Endodermal cell (in vitro differentiated cells): Measurements from ENCODE around the gene DPY30. TPM values are rescaled to one million over a fixed set of nuclear protein-coding genes. Genes with fewer than 3 reads are reported as not detected.
"Not testable (repeated sequence)": the region's sequence is repeated elsewhere in the genome, so short reads cannot be mapped to it uniquely, and the experiment has no call there.

ENCODE experiments used
- DNase-seq: peaks from one replicate; pipeline ENCODE4 v3.0.0-alpha.2; 2017
- H3K27ac ChIP-seq: 2 replicates; pipeline ENCODE4 v1.5.1; 2013; ENCODE audit warnings: mild to moderate bottlenecking, low read depth, low read length, moderate library complexity
- H3K27me3 ChIP-seq: 2 replicates; pipeline ENCODE4 v1.6.1; 2013; ENCODE audit warnings: mild to moderate bottlenecking, low read length, moderate library complexity; ENCODE audit not compliant: insufficient read depth, control insufficient read depth, poor library complexity, severe bottlenecking
- H3K36me3 ChIP-seq: 2 replicates; pipeline ENCODE4 v1.7.0; 2013; ENCODE audit warnings: mild to moderate bottlenecking, low read length, moderate library complexity; ENCODE audit not compliant: control insufficient read depth, insufficient read depth
- H3K4me1 ChIP-seq: one replicate; pipeline ENCODE4 v1.7.0; 2013; ENCODE audit warnings: low read length; ENCODE audit not compliant: control insufficient read depth, insufficient read depth
- H3K4me3 ChIP-seq: 2 replicates; pipeline ENCODE4 v1.5.1; 2013; ENCODE audit warnings: mild to moderate bottlenecking, low read length, moderate library complexity
- H3K9ac ChIP-seq: 2 replicates; pipeline ENCODE4 v1.6.1; 2013; ENCODE audit warnings: mild to moderate bottlenecking, low read length, moderate library complexity; ENCODE audit not compliant: poor library complexity, severe bottlenecking; ENCODE audit errors: extremely low read depth
- H3K9me3 ChIP-seq: 2 replicates; pipeline ENCODE4 v1.6.1; 2013; ENCODE audit warnings: mild to moderate bottlenecking, low read length, moderate library complexity; ENCODE audit not compliant: control insufficient read depth
- H3K27ac Mint-ChIP-seq: 2 replicates; pipeline ENCODE4 v1.8.0; 2020; ENCODE audit warnings: mixed read lengths
- H3K27me3 Mint-ChIP-seq: 2 replicates; pipeline ENCODE4 v1.8.0; 2021; ENCODE audit warnings: mild to moderate bottlenecking, mixed read lengths; ENCODE audit not compliant: insufficient read depth
- H3K36me3 Mint-ChIP-seq: 2 replicates; pipeline ENCODE4 v1.8.0; 2020; ENCODE audit warnings: low read depth, mixed read lengths
- H3K4me1 Mint-ChIP-seq: 2 replicates; pipeline ENCODE4 v1.8.0; 2020; ENCODE audit warnings: mixed read lengths
- H3K4me3 Mint-ChIP-seq: 2 replicates; pipeline ENCODE4 v1.8.0; 2020; ENCODE audit warnings: mild to moderate bottlenecking, moderate library complexity, mixed read lengths
- H3K9me3 Mint-ChIP-seq: 2 replicates; pipeline ENCODE4 v1.8.0; 2020; ENCODE audit warnings: mild to moderate bottlenecking, mixed read lengths
- CTCF ChIP-seq: fragments of 200-600 bp; sonication (generic); conservative IDR thresholded peaks from 2 replicates; pipeline ENCODE4 v1.5.0; 2021; ENCODE audit warnings: antibody characterized with exemption, mild to moderate bottlenecking
- WGBS, 2 experiments: methylation state at CpG; one replicate each; pipeline versions ENCODE4 v1.1.5 to v1.1.7; 2013; ENCODE audit warnings: missing lambda C conversion rate in 2 of 2, mixed read lengths in 1 of 2; ENCODE audit not compliant: insufficient coverage in 1 of 2, insufficient read length in 1 of 2; 5-methylcytosine and 5-hydroxymethylcytosine counted together
- total RNA-seq, 2 donors: library from RNA; stranded (reverse); fragmentation: NEBNext Ultra II Directional in 1 of 2; extraction: Animal tissue kit (Norgen Biotek cat#: 25700) in 1 of 2; gene quantifications; 2 replicates in 1 of 2; 3 replicates in 1 of 2; pipeline ENCODE4 v1.2.1, GENCODE V29; 2021

Gene DPY30
- total RNA-seq, 2 donors from 2014 or later = 146 to 173 TPM

DNA sequence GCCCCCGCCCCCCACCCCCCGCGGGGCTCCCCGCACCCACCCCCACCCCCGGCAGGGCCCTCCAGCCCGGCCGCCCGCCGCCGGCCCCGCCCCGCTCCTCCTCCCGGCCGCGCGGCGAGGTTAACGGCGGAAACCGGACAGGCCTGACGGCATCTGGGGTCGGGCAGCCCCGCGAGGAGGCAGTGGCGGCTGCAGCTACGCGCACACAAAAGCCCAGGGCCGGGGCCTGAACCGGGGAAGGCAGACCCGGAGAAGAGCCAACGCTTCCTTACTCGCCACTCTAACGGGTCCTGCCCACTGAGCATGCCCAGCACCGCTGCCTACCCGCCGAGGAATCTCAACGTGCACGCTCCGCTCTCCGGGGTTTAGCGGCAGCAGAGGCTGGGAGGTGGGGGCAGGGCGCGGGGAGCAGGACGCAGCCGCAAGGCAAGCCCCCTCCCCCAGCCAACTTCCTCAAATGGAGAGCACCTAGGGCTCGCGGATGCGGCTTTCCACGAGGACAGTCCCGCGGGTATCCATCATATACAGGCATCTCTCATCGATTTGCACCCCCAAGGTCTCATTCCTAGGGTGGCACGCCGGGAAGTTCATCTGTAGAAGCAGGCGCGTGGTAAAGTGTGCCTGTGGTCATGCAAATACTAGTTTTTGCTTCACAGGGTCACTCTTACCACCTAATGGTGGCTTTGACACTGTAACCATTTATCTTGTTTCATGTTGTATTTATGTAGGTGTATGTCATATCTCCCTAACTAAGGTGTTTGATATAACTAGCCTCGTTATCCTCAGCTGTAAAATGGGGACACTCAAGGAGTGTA is 28.7 kb downstream of the DPY30 start, which contains the start of gene MEMO1:
Gene MEMO1 (minus strand): TSS at position 339 of the 815 bp plus-strand sequence. CDS start 761 bp downstream, outside the sequence.
- no peaks in the 10 kb centered on the region for H3K9me3 Mint-ChIP-seq
- H3K27me3 Mint-ChIP-seq = no peaks in the 10 kb centered on the region
- peak within 1 kb of the TSS; percentile 53 for H3K9ac ChIP-seq
- no peak for TF ChIP-seq CTCF
- peak; percentile 98 for DNase-seq
- H3K9me3 ChIP-seq = no peaks in the 10 kb centered on the region
- no peaks in the 10 kb centered on the region for H3K36me3 ChIP-seq
- H3K36me3 Mint-ChIP-seq = peaks cover 16% of the 10 kb centered on the region
- H3K27ac Mint-ChIP-seq = peak within 1 kb of the TSS; percentile 96
- H3K4me3 ChIP-seq = peak within 1 kb of the TSS; percentile 85
- peaks cover 23% of the 10 kb centered on the region for H3K4me1 Mint-ChIP-seq
- peak within 1 kb of the TSS; percentile 91 for H3K4me3 Mint-ChIP-seq
- H3K27ac ChIP-seq = peak within 1 kb of the TSS; percentile 93
- 1 to 5% methylated on average over 11 to 52 of the region's 57 CpGs for WGBS, 2 experiments
- peaks cover 3% of the 10 kb centered on the region for H3K4me1 ChIP-seq
- no peaks in the 10 kb centered on the region for H3K27me3 ChIP-seq

- H3K4me3 ChIP-seq, H3K27ac ChIP-seq: not testable (repeated sequence)
- H3K4me3 Mint-ChIP-seq = peak overlapping the region; percentile 91
Measured at GRCh38 chr2:32010280-32010669, 29.3 kb downstream of the DPY30 start.

DNA sequence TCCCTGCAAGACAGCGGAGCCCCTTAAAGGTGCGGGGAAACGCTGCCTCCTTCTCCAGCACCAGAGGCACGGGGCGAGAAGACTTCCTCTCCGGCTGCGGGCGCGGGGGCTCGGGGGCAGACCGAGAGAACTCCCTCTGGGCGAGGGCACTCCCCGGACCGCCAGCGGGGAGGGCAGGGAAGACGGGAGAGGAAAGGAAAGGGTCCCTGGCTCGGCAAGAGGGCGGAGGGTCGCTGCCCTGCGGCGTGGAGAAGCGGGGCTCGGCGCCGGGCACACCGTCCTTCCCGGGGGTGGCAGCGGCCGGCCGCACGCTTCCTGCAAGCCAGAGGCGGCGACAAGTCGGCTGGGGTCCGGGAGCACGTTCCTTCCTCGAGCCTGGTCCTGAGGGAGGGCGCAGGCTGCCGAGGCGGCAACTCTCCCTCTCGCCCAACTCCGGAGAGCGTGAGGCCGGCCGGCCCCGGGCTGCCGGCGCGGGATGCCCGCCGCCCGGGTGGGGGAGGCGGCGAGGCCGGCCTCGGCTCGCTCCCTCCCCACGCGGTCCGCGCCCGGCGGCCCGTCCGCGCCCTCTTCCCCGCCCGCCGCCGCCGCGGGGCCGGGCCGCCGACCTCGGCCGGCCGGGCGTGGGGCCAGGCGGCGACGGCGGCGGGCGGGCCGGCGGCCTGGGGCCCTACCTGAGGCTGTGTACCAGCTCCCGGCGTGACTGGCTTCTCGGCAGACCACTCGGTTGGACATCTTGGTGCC is 29.9 kb downstream of the DPY30 start:
- Mint-ChIP-seq H3K4me3 (peak overlapping the region; percentile 91), H3K36me3 (peaks cover 8% of the 10 kb centered on the region), H3K4me1 (peaks cover 27% of the 10 kb centered on the region), H3K9me3 (no peaks in the 10 kb centered on the region), H3K27ac (peak overlapping the region; percentile 84), H3K27me3 (no peaks in the 10 kb centered on the region)
- 0 to 2% methylated on average over 17 to 87 of the region's 91 CpGs for WGBS, 2 experiments
- Histone ChIP-seq H3K27me3 (no peaks in the 10 kb centered on the region), H3K27ac (peak overlapping the region; percentile 78), H3K9me3 (no peaks in the 10 kb centered on the region), H3K4me3 (peak overlapping the region; percentile 93), H3K36me3 (no peaks in the 10 kb centered on the region), H3K4me1 (peaks cover 3% of the 10 kb centered on the region), H3K9ac (peak overlapping the region; percentile 37)
- TF ChIP-seq CTCF = no peak
- peak; percentile 74 for DNase-seq

More at GRCh38 chr2:32010280-32010669, 29.3 kb downstream of the DPY30 start:
- not testable (repeated sequence) for H3K4me1 ChIP-seq, H3K27ac Mint-ChIP-seq, DNase-seq, H3K9me3 Mint-ChIP-seq, H3K27me3 Mint-ChIP-seq, H3K36me3 ChIP-seq, H3K27me3 ChIP-seq, H3K9ac ChIP-seq, H3K9me3 ChIP-seq
- H3K36me3 Mint-ChIP-seq = peaks cover 10% of the 10 kb centered on the region
- whole genome bisulfite sequencing, 2 experiments = 0% methylated on average over 13 of the region's 43 CpGs; no CpG with 5 or more reads in 1 of the 2 experiments
- H3K4me1 Mint-ChIP-seq = peaks cover 25% of the 10 kb centered on the region
